ENCODE measurements around the gene NEIL1.

GRCh38 chr15:75338661-75339240 lies 8.1 kb upstream of the NEIL1 start:
- TF ChIP-seq YY1 (IDR thresholded peaks at IDR 0.05; ENCODE audit: insufficient read depth, insufficient read length): no peak
- no peak for TF ChIP-seq SUZ12 (IDR thresholded peaks at IDR 0.05; ENCODE audit: extremely low read depth, insufficient read depth, insufficient read length)
